Neuronal stem cell (in vitro differentiated cells): ENCODE data around the gene CACNA1C.

Source experiments
- DNase-seq: peaks from one replicate; pipeline ENCODE4 v3.0.0-alpha.2; 2013; ENCODE audit warnings: low spot score
- H2AFZ ChIP-seq: one replicate; pipeline ENCODE4 v1.6.1; 2013; ENCODE audit warnings: mild to moderate bottlenecking, low read length, inconsistent platforms
- H2AK5ac ChIP-seq: 2 replicates; pipeline ENCODE4 v1.6.1; 2013; ENCODE audit warnings: low read depth, mild to moderate bottlenecking, inconsistent platforms, low read length, moderate library complexity, mixed read lengths
- H2BK120ac ChIP-seq: 2 replicates; pipeline ENCODE4 v1.6.1; 2013; ENCODE audit warnings: low read depth, mild to moderate bottlenecking, inconsistent platforms, low read length, moderate library complexity, mixed read lengths
- H2BK12ac ChIP-seq: one replicate; pipeline ENCODE4 v1.6.1; 2013; ENCODE audit warnings: low read length, inconsistent platforms
- H2BK15ac ChIP-seq: 2 replicates; pipeline ENCODE4 v1.6.1; 2013; ENCODE audit warnings: mild to moderate bottlenecking, low read length, inconsistent platforms, mixed read lengths
- H2BK5ac ChIP-seq: one replicate; pipeline ENCODE4 v1.6.1; 2013; ENCODE audit warnings: inconsistent platforms, mild to moderate bottlenecking, low read length, moderate library complexity
- H3K14ac ChIP-seq: one replicate; pipeline ENCODE4 v1.6.1; 2013; ENCODE audit warnings: low read length, inconsistent platforms
- H3K18ac ChIP-seq: 2 replicates; pipeline ENCODE4 v1.6.1; 2013; ENCODE audit warnings: low read length, inconsistent platforms
- H3K23ac ChIP-seq: 2 replicates; pipeline ENCODE4 v1.6.1; 2013; ENCODE audit warnings: low read depth, mild to moderate bottlenecking, mixed read lengths, low read length, inconsistent platforms; ENCODE audit not compliant: poor library complexity
- H3K27ac ChIP-seq: replicated peaks from 3 replicates; pipeline ENCODE4 v1.5.1; 2013; ENCODE audit warnings: low read length, inconsistent platforms
- H3K27me3 ChIP-seq, 3 experiments: 2 replicates each; pipeline ENCODE4 v1.6.1; 2013; ENCODE audit warnings: low read length in 3 of 3, mild to moderate bottlenecking in 2 of 3, inconsistent platforms in 1 of 3, low read depth in 1 of 3, mixed read lengths in 1 of 3, moderate library complexity in 1 of 3; ENCODE audit not compliant: control insufficient read depth in 3 of 3, insufficient read depth in 3 of 3
- H3K36me3 ChIP-seq, 2 donors: replicated peaks in 1 of 2; 2 replicates each; pipeline ENCODE4 v1.6.1; 2013; ENCODE audit warnings: low read length in 2 of 2; ENCODE audit not compliant: control insufficient read depth in 2 of 2, insufficient read depth in 2 of 2
- H3K4ac ChIP-seq: 2 replicates; pipeline ENCODE4 v1.6.1; 2013; ENCODE audit warnings: inconsistent platforms, mild to moderate bottlenecking, low read length, moderate library complexity
- H3K4me1 ChIP-seq, 2 donors: 1 replicate in 1 of 2; 2 replicates in 1 of 2; pipeline ENCODE4 v1.6.1; 2013; ENCODE audit warnings: low read length in 2 of 2, low read depth in 1 of 2; ENCODE audit not compliant: control insufficient read depth in 2 of 2, insufficient read depth in 1 of 2
- H3K4me2 ChIP-seq: one replicate; pipeline ENCODE4 v1.6.1; 2013; ENCODE audit warnings: mild to moderate bottlenecking, low read length, inconsistent platforms; ENCODE audit not compliant: insufficient read depth, poor library complexity, severe bottlenecking
- H3K4me3 ChIP-seq, 2 donors: 2 replicates each; pipeline ENCODE4 v1.5.1; 2013; ENCODE audit warnings: low read length in 2 of 2, mild to moderate bottlenecking in 2 of 2, inconsistent platforms in 1 of 2, moderate library complexity in 1 of 2
- H3K79me1 ChIP-seq: one replicate; pipeline ENCODE4 v1.6.1; 2013; ENCODE audit warnings: low read depth, mild to moderate bottlenecking, inconsistent platforms, low read length, moderate library complexity
- H3K9ac ChIP-seq: one replicate; pipeline ENCODE4 v1.6.1; 2013; ENCODE audit warnings: mild to moderate bottlenecking, low read depth, low read length, inconsistent platforms; ENCODE audit not compliant: poor library complexity
- H3K9me3 ChIP-seq, 2 donors: replicated peaks in 1 of 2; 2 replicates each; pipeline versions ENCODE3 to v1.6.1; 2013; ENCODE audit warnings: low read length in 2 of 2, mild to moderate bottlenecking in 2 of 2, inconsistent platforms in 1 of 2, low read depth in 1 of 2, mixed read lengths in 1 of 2, moderate library complexity in 1 of 2; ENCODE audit not compliant: control insufficient read depth in 2 of 2, insufficient read depth in 1 of 2
- H4K8ac ChIP-seq: one replicate; pipeline ENCODE4 v1.6.1; 2013; ENCODE audit warnings: low read depth, mild to moderate bottlenecking, inconsistent platforms, low read length, moderate library complexity
- H4K91ac ChIP-seq: one replicate; pipeline ENCODE4 v1.6.1; 2013; ENCODE audit warnings: low read length, low read depth, mild to moderate bottlenecking, inconsistent platforms; ENCODE audit not compliant: poor library complexity
- WGBS, 2 donors: extraction: QIAGEN DNeasy Blood & Tissue Kit; methylation state at CpG; one replicate each; pipeline ENCODE4 v1.1.7; 2013; ENCODE audit warnings: missing lambda C conversion rate in 2 of 2, mixed read lengths in 1 of 2; ENCODE audit not compliant: insufficient read length in 2 of 2, insufficient replicate concordance in 1 of 2; ENCODE audit errors: extremely low coverage in 2 of 2; 5-methylcytosine and 5-hydroxymethylcytosine counted together

The CACNA1C gene

DNA sequence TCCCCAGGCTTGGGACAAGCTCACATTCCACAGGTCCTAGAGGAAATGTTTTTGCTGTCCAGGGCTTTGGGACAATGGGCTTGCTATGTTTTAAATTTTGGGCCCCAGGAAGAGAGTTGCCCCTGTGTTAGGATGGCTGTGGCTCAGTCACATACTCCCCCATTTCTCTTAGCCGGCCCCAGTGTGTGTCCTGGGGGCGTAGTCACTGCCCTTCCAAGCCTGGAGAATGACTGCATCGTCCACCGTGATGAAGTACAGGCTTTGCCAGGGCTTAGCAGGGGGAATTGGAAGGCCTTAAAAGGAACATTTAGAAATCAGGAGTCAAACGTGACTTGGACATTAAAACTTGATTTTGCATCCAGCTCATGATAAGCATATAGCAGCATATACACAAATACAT, 293.6 kb downstream of the CACNA1C start:
- Histone ChIP-seq H2BK5ac (no peak overlapping the region), H3K4me1 (peaks cover 0 to 3% of the 10 kb centered on the region in 2 donors), H3K27me3 (no peaks in the 10 kb centered on the region), H2BK15ac (no peak overlapping the region), H4K91ac (no peak overlapping the region), H4K8ac (no peak overlapping the region), H3K27ac (no peak overlapping the region), H3K4me3 (no peak overlapping the region), H3K14ac (no peak overlapping the region), H3K79me1 (peaks cover 3% of the 10 kb centered on the region), H2AK5ac (no peak overlapping the region), H3K9me3 (no peaks in the 10 kb centered on the region), H3K4me2 (no peak overlapping the region), H2BK12ac (no peak overlapping the region), H3K23ac (no peak overlapping the region), H2AFZ (no peak overlapping the region), H3K18ac (no peak overlapping the region), H2BK120ac (no peak overlapping the region), H3K36me3 (no peaks in the 10 kb centered on the region), H3K4ac (no peak overlapping the region), H3K9ac (no peak overlapping the region)
- DNase-seq, result no peak
- no CpG with 5 or more reads among the region's 5 CpGs for WGBS, 2 donors

DNA sequence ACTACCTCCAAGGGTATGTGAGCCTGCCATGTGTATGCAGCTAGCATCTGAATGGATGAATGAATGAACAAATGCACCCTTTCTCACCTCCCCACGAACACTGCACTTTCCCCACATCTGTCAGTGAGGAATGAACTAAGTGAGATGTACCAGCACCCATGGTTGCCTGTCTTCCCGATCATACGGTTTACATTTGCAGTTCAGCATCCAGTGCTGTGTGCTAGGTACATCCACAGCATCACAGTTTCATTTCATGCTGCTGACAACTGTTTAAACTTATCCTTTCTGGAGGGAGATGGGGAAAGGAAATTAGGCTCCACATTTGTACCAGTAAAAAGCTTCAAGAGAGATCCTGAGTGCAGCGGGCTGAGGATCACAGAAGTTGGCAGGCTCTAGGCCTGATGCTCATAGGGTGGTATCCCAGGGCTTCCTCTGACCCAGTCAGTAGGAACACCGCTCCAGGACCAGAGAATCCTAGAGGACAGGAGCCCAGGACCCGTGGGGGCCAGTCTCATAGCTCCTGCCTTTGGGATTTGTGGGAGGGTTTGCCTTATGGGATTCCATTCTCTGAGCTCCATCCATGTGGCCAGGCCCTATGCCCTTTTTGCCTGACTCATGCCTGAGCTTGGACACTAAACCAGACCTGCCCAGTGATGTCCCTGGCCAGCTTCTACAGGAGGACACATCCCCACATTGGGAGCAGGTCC, 294.5 kb downstream of the CACNA1C start:
- Histone ChIP-seq H2BK12ac (no peak overlapping the region), H2BK5ac (no peak overlapping the region), H3K79me1 (peaks cover 3% of the 10 kb centered on the region), H2BK15ac (no peak overlapping the region), H3K4me1 (peaks cover 0 to 3% of the 10 kb centered on the region in 2 donors), H3K4me2 (no peak overlapping the region), H3K27ac (no peak overlapping the region), H3K27me3 (no peaks in the 10 kb centered on the region), H3K9me3 (no peaks in the 10 kb centered on the region), H3K23ac (no peak overlapping the region), H3K9ac (no peak overlapping the region), H2AFZ (no peak overlapping the region), H3K14ac (no peak overlapping the region), H3K4me3 (no peak overlapping the region), H3K36me3 (no peaks in the 10 kb centered on the region), H4K91ac (no peak overlapping the region), H2AK5ac (no peak overlapping the region), H2BK120ac (no peak overlapping the region), H3K4ac (no peak overlapping the region), H3K18ac (no peak overlapping the region), H4K8ac (no peak overlapping the region)
- WGBS, 2 donors, result no CpG with 5 or more reads among the region's 6 CpGs
- no peak for DNase-seq

DNA sequence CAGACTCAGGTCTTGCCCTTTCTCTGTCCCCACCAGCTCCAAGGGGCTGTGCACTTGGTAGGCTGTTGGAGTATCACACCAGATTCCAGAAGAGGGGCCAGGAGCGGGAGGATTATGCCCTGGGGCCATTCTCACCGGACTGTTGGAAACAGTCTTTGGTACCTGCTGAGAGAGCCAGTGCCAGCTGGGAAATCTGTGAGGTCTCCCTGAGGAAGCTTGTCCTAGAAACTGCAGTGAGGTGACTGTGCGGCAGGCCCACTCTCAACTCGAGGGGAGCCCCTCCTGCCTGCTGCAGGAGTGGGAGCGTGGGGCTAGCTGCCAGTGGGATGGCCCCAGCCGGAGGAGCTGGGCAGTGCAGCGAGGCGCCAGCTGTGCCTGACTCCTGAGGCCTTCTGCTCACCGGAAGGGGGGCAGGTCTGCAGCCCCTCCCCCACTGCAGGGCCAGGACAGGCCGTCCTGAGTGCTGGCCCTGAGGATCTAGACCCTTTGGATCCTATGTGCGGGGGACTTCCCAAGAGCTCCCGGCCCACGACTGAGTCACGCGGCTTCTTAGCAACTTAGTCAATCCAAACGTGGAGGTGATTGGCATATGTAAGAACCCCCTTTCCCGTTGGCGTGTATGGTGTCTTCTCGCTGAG, 295.2 kb downstream of the CACNA1C start:
- Histone ChIP-seq H3K18ac (peak overlapping the region; percentile 46), H2AFZ (no peak overlapping the region), H3K4me1 (peaks cover 0 to 3% of the 10 kb centered on the region in 2 donors), H3K27ac (no peak overlapping the region), H2AK5ac (peak overlapping the region; percentile 76), H3K9ac (no peak overlapping the region), H3K23ac (no peak overlapping the region), H3K14ac (no peak overlapping the region), H2BK120ac (no peak overlapping the region), H3K36me3 (no peaks in the 10 kb centered on the region), H2BK5ac (no peak overlapping the region), H3K9me3 (no peaks in the 10 kb centered on the region), H4K91ac (no peak overlapping the region), H4K8ac (no peak overlapping the region), H3K79me1 (peaks cover 3% of the 10 kb centered on the region), H2BK15ac (peak overlapping the region; percentile 25), H3K4ac (no peak overlapping the region), H3K4me3 (no peak overlapping the region), H3K4me2 (no peak overlapping the region), H3K27me3 (no peaks in the 10 kb centered on the region), H2BK12ac (no peak overlapping the region)
- no peak for DNase-seq
- no CpG with 5 or more reads among the region's 19 CpGs for WGBS, 2 donors

DNA sequence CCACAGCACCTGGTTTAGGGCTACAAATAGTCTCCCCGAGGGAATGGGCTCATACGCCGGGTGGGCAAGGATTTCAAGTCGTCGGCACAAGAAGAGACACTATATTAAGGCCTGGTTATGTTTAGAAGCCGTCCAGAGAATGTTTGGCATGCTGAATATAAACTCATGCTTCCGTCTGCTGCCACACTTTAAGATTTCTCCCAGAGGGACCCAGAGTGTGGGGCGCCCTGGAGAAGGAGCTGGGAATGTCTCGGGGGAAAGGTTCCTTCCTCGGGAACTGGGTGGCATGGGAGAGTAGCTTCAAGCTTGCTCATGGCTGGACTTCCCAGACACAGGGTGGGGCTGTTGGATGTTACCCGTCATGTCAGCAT, 295.7 kb downstream of the CACNA1C start:
- WGBS, 2 donors, result no CpG with 5 or more reads among the region's 11 CpGs
- Histone ChIP-seq H3K9ac (no peak overlapping the region), H3K14ac (no peak overlapping the region), H3K4me2 (no peak overlapping the region), H3K27ac (no peak overlapping the region), H2AFZ (no peak overlapping the region), H3K18ac (peak overlapping the region; percentile 46), H4K8ac (no peak overlapping the region), H3K36me3 (no peaks in the 10 kb centered on the region), H4K91ac (no peak overlapping the region), H2BK12ac (no peak overlapping the region), H2BK15ac (no peak overlapping the region), H2AK5ac (no peak overlapping the region), H3K23ac (no peak overlapping the region), H2BK120ac (no peak overlapping the region), H2BK5ac (no peak overlapping the region), H3K79me1 (peaks cover 3% of the 10 kb centered on the region), H3K4me3 (no peak overlapping the region), H3K9me3 (no peaks in the 10 kb centered on the region), H3K4me1 (peaks cover 0 to 3% of the 10 kb centered on the region in 2 donors), H3K27me3 (no peaks in the 10 kb centered on the region), H3K4ac (no peak overlapping the region)
- no peak for DNase-seq
